ENCODE measurements around the gene UGT1A8.
"Not testable (repeated sequence)": the region's sequence is repeated elsewhere in the genome, so short reads cannot be mapped to it uniquely, and the experiment has no call there.

Gene UGT1A8

GRCh38 chr2:233617476-233617875 is at the start of gene UGT1A8:
TSS of gene UGT1A8 (plus strand) at chr2:233617633. CDS start at chr2:233617708, 75 bp downstream.
- DNase-seq (ENCODE audit: low read depth in 2 of 2), result not testable (repeated sequence)

- no peak for DNase-seq (ENCODE audit: low read depth in 2 of 2)
Observed at GRCh38 chr2:233571001-233571400, 46.4 kb upstream of the UGT1A8 start.

- no peak for DNase-seq (ENCODE audit: low read depth in 2 of 2)
Observed at GRCh38 chr2:233571462-233571861, 46.0 kb upstream of the UGT1A8 start.

GRCh38 chr2:233572468-233572867 is 45.0 kb upstream of the UGT1A8 start:
- DNase-seq (ENCODE audit: low read depth in 2 of 2), result no peak

- not testable (repeated sequence) for DNase-seq (ENCODE audit: low read depth in 2 of 2)
Observed at GRCh38 chr2:233577341-233577740, 40.1 kb upstream of the UGT1A8 start.

GRCh38 chr2:233583217-233583965 is 34.0 kb upstream of the UGT1A8 start:
- DNase-seq (ENCODE audit: low read depth in 2 of 2), result not testable (repeated sequence)

- no peak for DNase-seq (ENCODE audit: low read depth in 2 of 2)
Observed at GRCh38 chr2:233584210-233584609, 33.2 kb upstream of the UGT1A8 start.

- DNase-seq (ENCODE audit: low read depth in 2 of 2), result no peak
Observed at GRCh38 chr2:233588400-233588799, 29.0 kb upstream of the UGT1A8 start.

GRCh38 chr2:233592706-233593105 is 24.7 kb upstream of the UGT1A8 start:
- not testable (repeated sequence) for DNase-seq (ENCODE audit: low read depth in 2 of 2)

- DNase-seq (ENCODE audit: low read depth in 2 of 2), result no peak
Observed at GRCh38 chr2:233593201-233593600, 24.2 kb upstream of the UGT1A8 start.

GRCh38 chr2:233597522-233597921 is 19.9 kb upstream of the UGT1A8 start:
- DNase-seq (ENCODE audit: low read depth in 2 of 2), result no peak

- no peak for DNase-seq (ENCODE audit: low read depth in 2 of 2)
Observed at GRCh38 chr2:233598952-233599351, 18.5 kb upstream of the UGT1A8 start.

- DNase-seq (ENCODE audit: low read depth in 2 of 2), result no peak
Observed at GRCh38 chr2:233600386-233600785, 17.0 kb upstream of the UGT1A8 start.

- no peak for DNase-seq (ENCODE audit: low read depth in 2 of 2)
Observed at GRCh38 chr2:233602076-233602475, 15.4 kb upstream of the UGT1A8 start.

GRCh38 chr2:233603520-233603919 is 13.9 kb upstream of the UGT1A8 start:
- no peak for DNase-seq (ENCODE audit: low read depth in 2 of 2)

GRCh38 chr2:233604826-233605225 is 12.6 kb upstream of the UGT1A8 start:
- no peak for DNase-seq (ENCODE audit: low read depth in 2 of 2)

- no peak for DNase-seq (ENCODE audit: low read depth in 2 of 2)
Observed at GRCh38 chr2:233605680-233606079, 11.8 kb upstream of the UGT1A8 start.

GRCh38 chr2:233611284-233611683 is 6.1 kb upstream of the UGT1A8 start:
- DNase-seq (ENCODE audit: low read depth in 2 of 2), result no peak

GRCh38 chr2:233620204-233620603 is 2.8 kb downstream of the UGT1A8 start:
- DNase-seq (ENCODE audit: low read depth in 2 of 2), result no peak

- not testable (repeated sequence) for DNase-seq (ENCODE audit: low read depth in 2 of 2)
Observed at GRCh38 chr2:233621863-233622262, 4.4 kb downstream of the UGT1A8 start.

- DNase-seq (ENCODE audit: low read depth in 2 of 2), result no peak
Observed at GRCh38 chr2:233627331-233628025, 10.0 kb downstream of the UGT1A8 start.

GRCh38 chr2:233636306-233636705 is 18.9 kb downstream of the UGT1A8 start, which contains the start of gene UGT1A10:
TSS of gene UGT1A10 (plus strand) at chr2:233636448. CDS start at chr2:233636523, 75 bp downstream.
- not testable (repeated sequence) for DNase-seq (ENCODE audit: low read depth in 2 of 2)

- DNase-seq (ENCODE audit: low read depth in 2 of 2), result no peak
Observed at GRCh38 chr2:233638836-233639235, 21.4 kb downstream of the UGT1A8 start.

All from activated CD8-positive, alpha-beta memory T cell treated with anti-CD3 and anti-CD28 coated beads for 4 hours (primary cell).